Stomach (tissue), 19 donors: Measurements from ENCODE around the gene NLN. TPM values are rescaled to one million over a fixed set of nuclear protein-coding genes. Genes with fewer than 3 reads are reported as not detected.
"Not testable (repeated sequence)": the region's sequence is repeated elsewhere in the genome, so short reads cannot be mapped to it uniquely, and the experiment has no call there.

Source experiments
- DNase-seq, 2 donors: peaks; one replicate each; pipeline versions ENCODE4 v3.0.0 to v3.0.0-alpha.2; 2013 to 2019
- H3K27ac ChIP-seq, 5 donors: fragments of 200-600 bp in 4 of 5; sonication (generic) in 4 of 5; one replicate each; pipeline ENCODE4 v1.5.1; 2013 to 2019; ENCODE audit warnings: mild to moderate bottlenecking in 1 of 5, moderate library complexity in 1 of 5
- H3K27me3 ChIP-seq, 3 donors: fragments of 200-600 bp; sonication (generic); one replicate each; pipeline ENCODE4 v1.5.1; 2017 to 2019; ENCODE audit warnings: mixed run types in 1 of 3
- H3K36me3 ChIP-seq, 4 donors: fragments of 200-600 bp; sonication (generic); 1 replicate in 3 of 4; 2 replicates in 1 of 4; pipeline ENCODE4 v1.5.1; 2016 to 2019
- H3K4me1 ChIP-seq, 4 donors: fragments of 200-600 bp; sonication (generic); one replicate each; pipeline ENCODE4 v1.5.1; 2016 to 2019
- H3K4me3 ChIP-seq, 4 donors: fragments of 200-600 bp; sonication (generic) in 3 of 4; one replicate each; pipeline ENCODE4 v1.5.1; 2016 to 2019; ENCODE audit warnings: mild to moderate bottlenecking in 1 of 4
- H3K9me3 ChIP-seq, 4 donors: fragments of 200-600 bp; sonication (generic); one replicate each; pipeline ENCODE4 v1.5.1; 2016 to 2019
- CTCF ChIP-seq, 7 experiments: fragments of 450-650 bp in 4 of 7; fragments of 200-600 bp in 3 of 7; sonication (generic) in 3 of 7; IDR thresholded peaks; one replicate each; pipeline ENCODE4 v1.5.1; 2016 to 2019; ENCODE audit warnings: antibody characterized with exemption in 7 of 7, control low read depth in 2 of 7, mild to moderate bottlenecking in 1 of 7
- EP300 ChIP-seq: sonication (generic); formaldehyde crosslinking; IDR thresholded peaks from one replicate; pipeline ENCODE4 v1.6.1; 2017; ENCODE audit warnings: antibody characterized with exemption
- POLR2A ChIP-seq, 4 donors: fragments of 450-650 bp; IDR thresholded peaks; one replicate each; pipeline ENCODE4 v1.6.1; 2016; ENCODE audit warnings: antibody characterized with exemption in 4 of 4, control low read depth in 2 of 4, mild to moderate bottlenecking in 1 of 4, moderate library complexity in 1 of 4
- POLR2AphosphoS5 ChIP-seq, 3 donors: sonication (generic); formaldehyde crosslinking; IDR thresholded peaks; one replicate each; pipeline ENCODE4 v1.6.1; 2016; ENCODE audit warnings: antibody characterized with exemption in 3 of 3
- WGBS, 5 donors: extraction: QIAGEN DNeasy Blood & Tissue Kit in 3 of 5; methylation state at CpG; one replicate each; pipeline versions ENCODE4 v1.1.5 to v1.1.7; 2013 to 2018; 5-methylcytosine and 5-hydroxymethylcytosine counted together
- intact Hi-C: fragments of 100-400 bp; cut with DNase I; formaldehyde crosslinking; loops from one replicate; pipeline ENCODE4 v1.15.1; 2023; ENCODE audit warnings: low total_unique reads
- long read RNA-seq, 10 donors: transcript quantifications; one replicate each; lab custom pipeline, GENCODE V29; 2026
- polyA plus RNA-seq, 3 donors: library from polyadenylated mRNA; stranded (reverse); fragments of 200-250 nt; gene quantifications; one replicate each; pipeline ENCODE4 v1.2.3, GENCODE V29; 2013
- total RNA-seq, 5 donors: library from RNA; depleted of rRNA; stranded (reverse); fragments of >200 nt; gene quantifications; one replicate each; pipeline versions ENCODE4 v1.1.0 to v1.2.3, GENCODE V29; 2014 to 2016
- donor health status: healthy with polysubstance abuse.
- donor health status: Bipolar disorder and iron deficiency.
- donor health status: healthy.

NLN gene
- total RNA-seq = 10 to 100 TPM in 3 of 5 donors, 1 to 10 TPM in 1, under 1 TPM in 1; 0.58 to 27.5 (median 13.2) TPM
- 10 to 100 TPM in 1 of 3 donors, 1 to 10 TPM in 2; 2.0 to 11.5 (median 6.3) TPM for polyA plus RNA-seq
- long read RNA-seq, donor 1, full-length matches to known transcripts = 1 of 1 reads
- long read RNA-seq, donor 1, partial matches to known transcripts = 0 of 1 reads
- long read RNA-seq, donor 1, other reads (novel, unspliced or antisense) = 0 of 1 reads
- long read RNA-seq, donor 2, full-length matches to known transcripts = 1 of 1 reads
- long read RNA-seq, donor 2, partial matches to known transcripts = 0 of 1 reads
- long read RNA-seq, donor 2, other reads (novel, unspliced or antisense) = 0 of 1 reads
- long read RNA-seq, donor 3, full-length matches to known transcripts = 4 of 4 reads
- long read RNA-seq, donor 3, partial matches to known transcripts = 0 of 4 reads
- long read RNA-seq, donor 3, other reads (novel, unspliced or antisense) = 0 of 4 reads
- long read RNA-seq, donor 4 = 0 reads
- long read RNA-seq, donor 5, full-length matches to known transcripts = 2 of 2 reads
- long read RNA-seq, donor 5, partial matches to known transcripts = 0 of 2 reads
- long read RNA-seq, donor 5, other reads (novel, unspliced or antisense) = 0 of 2 reads
- long read RNA-seq, donor 6, full-length matches to known transcripts = 4 of 4 reads
- long read RNA-seq, donor 6, partial matches to known transcripts = 0 of 4 reads
- long read RNA-seq, donor 6, other reads (novel, unspliced or antisense) = 0 of 4 reads
- long read RNA-seq, donor 7, full-length matches to known transcripts = 1 of 1 reads
- long read RNA-seq, donor 7, partial matches to known transcripts = 0 of 1 reads
- long read RNA-seq, donor 7, other reads (novel, unspliced or antisense) = 0 of 1 reads
- long read RNA-seq, donor 8, full-length matches to known transcripts = 3 of 3 reads
- long read RNA-seq, donor 8, partial matches to known transcripts = 0 of 3 reads
- long read RNA-seq, donor 8, other reads (novel, unspliced or antisense) = 0 of 3 reads
- long read RNA-seq, donor 9 = 0 reads
- long read RNA-seq, donor 10 = 0 reads

GRCh38 chr5:65721720-65722574 is at the start of gene NLN, which contains the start of gene SGTB:
Gene NLN, plus strand, starts transcription at chr5:65722205. Its CDS starts 169 bp downstream, at chr5:65722374.
Gene SGTB, minus strand, starts transcription at chr5:65722109. Its CDS starts 1,302 bp downstream, at chr5:65720807.
- H3K27me3 ChIP-seq = no peaks in the 10 kb centered on the region
- H3K9me3 ChIP-seq = no peaks in the 10 kb centered on the region
- peak in 1 of 3 donors; percentile 32 for TF ChIP-seq POLR2AphosphoS5 (IDR thresholded peaks at IDR 0.05)
- no peak for TF ChIP-seq CTCF (IDR thresholded peaks at IDR 0.05)
- WGBS, 5 donors = 0 to 7% (median 1%) methylated on average over 5 to 92 of the region's 92 CpGs
- DNase-seq = peak; percentile 90 to 96
- H3K4me1 ChIP-seq = peaks cover 3 to 30% (median 25%) of the 10 kb centered on the region in 4 donors
- H3K4me3 ChIP-seq = peak within 1 kb of the TSS; percentile 64 to 99 (median 83)
- intact Hi-C loops = no loop called here
- no peaks in the 10 kb centered on the region for H3K36me3 ChIP-seq
- peak within 1 kb of the TSS; percentile 72 to 85 (median 81) for H3K27ac ChIP-seq

DNA sequence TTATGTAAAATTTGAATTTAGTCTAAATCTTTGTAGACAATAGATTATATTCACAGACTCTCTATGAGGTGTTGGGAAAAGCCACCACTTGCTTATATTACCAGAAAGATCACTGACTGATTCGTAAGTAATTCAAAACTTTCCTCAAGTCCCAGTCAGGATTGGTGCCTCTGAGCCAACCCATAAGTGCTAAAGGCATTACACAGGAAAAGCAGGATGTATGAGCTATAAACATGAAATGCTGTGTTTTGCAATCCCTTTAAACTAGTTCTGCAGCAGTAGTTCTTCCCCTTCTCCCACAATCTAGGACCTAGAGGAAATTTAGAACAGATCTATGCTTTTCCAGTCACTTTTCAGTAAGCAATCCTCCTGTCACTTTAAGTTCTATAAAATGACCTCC is 49.2 kb upstream of the NLN start:
- Histone ChIP-seq H3K36me3 (peaks cover 3 to 54% (median 51%) of the 10 kb centered on the region in 4 donors), H3K9me3 (no peaks in the 10 kb centered on the region), H3K4me1 (no peaks in the 10 kb centered on the region), H3K27ac (no peak overlapping the region), H3K27me3 (no peaks in the 10 kb centered on the region), H3K4me3 (no peak overlapping the region)
- DNase-seq = no peak
- no peak for TF ChIP-seq POLR2AphosphoS5 (IDR thresholded peaks at IDR 0.05)
- no peak for TF ChIP-seq EP300
- TF ChIP-seq POLR2A (IDR thresholded peaks at IDR 0.05) = no peak
- no peak for TF ChIP-seq CTCF (IDR thresholded peaks at IDR 0.05)
- intact Hi-C loops = no loop called here
- WGBS, 5 donors = 74 to 81% (median 76%) methylated on average over 1 of the region's 1 CpG

DNA sequence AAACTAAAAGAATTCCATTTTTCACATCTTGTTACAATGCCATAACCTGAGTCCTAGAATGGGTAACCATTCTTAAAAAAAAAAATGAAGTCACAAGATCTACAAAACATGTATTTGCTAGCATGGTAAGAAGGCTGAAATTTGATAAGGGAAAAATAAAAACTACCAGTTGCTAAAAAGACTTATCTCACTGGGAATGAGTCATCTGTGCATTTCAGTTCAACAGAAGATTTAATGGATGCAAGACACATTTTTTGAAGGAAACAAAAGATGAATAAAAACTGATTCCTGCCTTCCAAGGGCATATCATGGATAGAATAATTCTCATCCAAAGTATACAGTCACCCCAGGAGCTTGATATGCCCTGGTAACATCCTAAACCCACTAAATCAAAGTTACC is 47.3 kb upstream of the NLN start:
- H3K4me3 ChIP-seq = no peak overlapping the region
- intact Hi-C loops = no loop called here
- no peaks in the 10 kb centered on the region for H3K9me3 ChIP-seq
- no peak for DNase-seq
- TF ChIP-seq EP300 (no peak), CTCF (IDR thresholded peaks at IDR 0.05) (no peak), POLR2A (IDR thresholded peaks at IDR 0.05) (no peak), POLR2AphosphoS5 (IDR thresholded peaks at IDR 0.05) (no peak)
- no peaks in the 10 kb centered on the region for H3K4me1 ChIP-seq
- H3K27me3 ChIP-seq = no peaks in the 10 kb centered on the region
- peaks cover 0 to 59% (median 55%) of the 10 kb centered on the region in 4 donors for H3K36me3 ChIP-seq
- no peak overlapping the region for H3K27ac ChIP-seq

- intact Hi-C loops, H3K27me3 ChIP-seq, H3K27ac ChIP-seq, H3K4me1 ChIP-seq, H3K4me3 ChIP-seq, H3K9me3 ChIP-seq, DNase-seq: not testable (repeated sequence)
- H3K36me3 ChIP-seq = peaks cover 0 to 59% (median 54%) of the 10 kb centered on the region in 4 donors
- 90 to 95% (median 94%) methylated on average over 3 of the region's 3 CpGs for WGBS, 5 donors
Observed at GRCh38 chr5:65676056-65676455, 45.9 kb upstream of the NLN start.
